RPMI7951 (cell line): ENCODE data around the gene GALNT17. TPM values are rescaled to one million over a fixed set of nuclear protein-coding genes. Genes with fewer than 3 reads are reported as not detected.
"Not testable (repeated sequence)": the region's sequence is repeated elsewhere in the genome, so short reads cannot be mapped to it uniquely, and the experiment has no call there.

Experiments
- DNase-seq: peaks from one replicate; pipeline ENCODE4 v3.0.0-alpha.2; 2012; ENCODE audit warnings: low read depth
- total RNA-seq: library from RNA; depleted of rRNA; stranded (reverse); fragments of >200 nt; shearing (Covaris generic); gene quantifications from 2 replicates; pipeline ENCODE4 v1.2.3, GENCODE V29; 2014

Gene GALNT17
- total RNA-seq, 1 experiment from 2014 or later, result not detected

DNA sequence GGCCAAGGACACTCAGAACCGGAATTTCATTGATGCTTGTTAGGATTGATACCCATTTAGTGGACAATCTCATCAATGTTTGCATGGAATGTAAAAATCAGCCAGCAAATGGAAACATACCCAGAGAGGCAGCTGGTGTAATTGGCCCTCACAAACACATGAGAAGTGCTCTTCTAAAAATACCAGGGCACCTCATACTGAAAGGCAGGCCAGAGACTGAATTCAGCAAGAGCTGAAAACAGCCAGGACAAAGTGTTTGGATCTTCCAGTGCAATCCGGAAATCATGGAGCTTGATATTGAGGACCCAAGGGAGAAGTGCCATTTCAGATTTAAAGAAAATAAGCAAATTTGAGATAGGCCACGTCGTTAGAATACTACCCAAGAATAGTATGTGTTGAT, 498.6 kb downstream of the GALNT17 start:
- no peak for DNase-seq

DNA sequence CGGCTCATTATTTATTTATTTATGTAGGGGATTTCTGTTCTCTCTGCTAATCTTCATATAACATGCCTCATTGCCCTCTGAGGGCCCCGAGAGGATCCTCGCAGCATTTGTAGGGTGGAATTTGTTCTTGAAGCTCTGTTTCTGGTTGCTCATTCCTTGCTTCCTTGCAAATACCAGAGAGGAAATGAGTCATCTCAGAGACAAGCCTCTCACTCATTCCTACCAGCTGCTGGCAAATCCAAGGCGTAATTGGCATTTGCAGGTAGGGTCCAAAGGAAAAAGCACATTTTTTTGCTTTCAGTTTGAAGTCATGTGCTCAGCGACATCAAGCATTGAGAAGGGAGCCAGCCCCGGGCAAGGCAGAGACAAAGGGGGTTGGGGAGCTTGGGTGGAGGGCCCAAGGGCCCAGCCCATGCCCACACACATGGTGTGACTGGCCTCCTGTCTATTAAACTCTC, 501.6 kb downstream of the GALNT17 start:
- DNase-seq, result peak; percentile 98

- DNase-seq, result peak; percentile 51
These were observed 503.9 kb downstream of the GALNT17 start for GRCh38 chr7:71635849-71636248.

DNA sequence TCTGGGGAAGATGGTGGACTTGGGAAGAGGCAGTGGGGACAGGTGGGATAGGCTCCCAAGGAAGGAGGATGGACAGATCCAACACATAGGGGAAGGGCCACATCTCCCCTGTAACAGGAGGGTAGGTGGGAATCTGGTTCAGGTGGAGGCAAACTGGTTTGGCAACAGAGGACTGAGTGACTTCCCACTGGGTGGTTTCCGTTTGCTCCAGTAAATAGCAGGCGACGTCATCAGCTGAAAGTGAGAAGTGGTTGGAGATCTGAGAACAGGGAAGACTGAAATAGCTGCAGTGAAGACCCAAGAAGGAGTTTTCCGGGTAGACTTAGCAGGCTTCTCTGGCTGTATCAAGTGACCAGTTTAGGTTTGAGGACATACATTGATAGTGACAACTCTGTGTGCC, 504.4 kb downstream of the GALNT17 start:
- DNase-seq, result peak; percentile 58

DNA sequence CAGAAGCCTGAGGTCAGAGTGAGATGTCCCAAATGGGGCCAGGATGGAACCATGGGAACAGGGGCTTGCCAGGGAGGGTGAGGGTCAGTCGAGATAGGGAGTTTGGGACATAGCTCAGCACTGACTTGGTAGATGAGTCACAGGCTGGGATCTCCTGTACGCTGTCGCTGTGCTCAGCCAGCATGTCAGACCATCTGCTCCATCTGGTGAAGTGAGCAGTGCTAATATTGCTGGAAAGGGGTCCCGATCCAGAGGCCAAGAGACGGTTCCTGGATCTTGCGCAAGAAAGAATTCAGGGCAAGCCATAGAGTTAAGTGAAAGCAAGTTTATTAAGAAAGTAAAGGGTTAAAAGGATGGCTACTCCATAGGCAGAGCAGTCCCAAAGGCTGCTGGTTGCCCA, 505.6 kb downstream of the GALNT17 start:
- peak; percentile 89 for DNase-seq

GRCh38 chr7:71638108-71638507, 506.2 kb downstream of the GALNT17 start:
- no peak for DNase-seq

- DNase-seq, result no peak
These were observed 507.6 kb downstream of the GALNT17 start for GRCh38 chr7:71639382-71640085.

DNA sequence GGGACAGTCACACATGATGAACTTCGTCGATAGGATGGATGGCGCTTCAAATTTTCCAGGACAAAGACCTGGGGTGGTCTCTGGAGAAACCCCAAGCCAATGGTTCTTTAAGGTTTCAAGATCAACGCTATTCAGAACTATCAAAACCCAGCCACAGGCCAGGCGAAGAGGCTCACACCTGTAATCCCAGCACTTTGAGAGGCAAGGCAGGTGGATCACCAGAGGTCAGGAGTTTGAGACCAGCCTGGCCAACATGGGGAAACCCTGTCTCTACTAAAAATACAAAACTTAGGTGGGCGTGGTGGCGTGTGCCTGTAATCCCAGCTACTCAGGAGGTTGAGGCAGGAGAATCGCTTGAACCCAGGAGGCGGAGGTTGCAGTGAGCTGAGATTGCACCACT, 511.1 kb downstream of the GALNT17 start:
- not testable (repeated sequence) for DNase-seq

- DNase-seq, result peak; percentile 69
These were observed 513.9 kb downstream of the GALNT17 start for GRCh38 chr7:71645836-71646235.

GRCh38 chr7:71649812-71650211, 517.9 kb downstream of the GALNT17 start:
- no peak for DNase-seq

DNA sequence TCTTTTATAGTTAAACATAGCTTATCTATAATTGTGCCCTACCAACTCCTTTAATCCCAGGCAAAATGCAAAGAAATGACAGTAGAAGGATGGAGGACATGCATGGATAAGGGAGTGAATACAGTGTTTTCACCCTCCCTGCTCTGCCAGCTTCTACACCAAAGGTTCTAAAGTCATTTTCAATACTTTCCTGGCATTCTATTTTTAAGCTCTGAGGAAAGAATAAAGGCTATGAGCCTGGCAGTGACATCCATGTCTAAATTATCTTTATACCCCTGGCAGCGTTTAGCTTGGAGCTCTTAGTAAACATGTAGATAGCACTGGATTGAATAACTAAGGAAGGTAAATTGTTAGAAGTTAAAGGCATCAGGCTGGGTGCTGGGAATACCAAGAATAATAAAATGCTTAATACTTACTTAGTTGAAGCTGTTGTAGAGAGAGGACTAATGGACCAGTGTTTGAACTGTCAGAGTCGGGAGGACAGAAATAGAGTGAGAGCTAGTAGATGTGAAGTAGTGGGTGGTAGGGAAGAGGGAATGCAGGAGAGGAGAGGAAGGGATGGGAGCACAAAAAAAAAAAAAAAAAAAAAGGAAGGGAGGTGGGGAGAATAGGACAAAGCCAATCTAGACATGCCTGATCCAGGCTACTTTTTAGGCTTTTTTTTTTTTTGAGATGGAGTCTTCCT, 518.9 kb downstream of the GALNT17 start:
- no peak for DNase-seq

- no peak for DNase-seq
These were observed 520.6 kb downstream of the GALNT17 start for GRCh38 chr7:71652510-71652909.

- no peak for DNase-seq
These were observed 525.4 kb downstream of the GALNT17 start for GRCh38 chr7:71657386-71657785.

GRCh38 chr7:71659622-71660021, 527.7 kb downstream of the GALNT17 start:
- DNase-seq, result no peak

DNA sequence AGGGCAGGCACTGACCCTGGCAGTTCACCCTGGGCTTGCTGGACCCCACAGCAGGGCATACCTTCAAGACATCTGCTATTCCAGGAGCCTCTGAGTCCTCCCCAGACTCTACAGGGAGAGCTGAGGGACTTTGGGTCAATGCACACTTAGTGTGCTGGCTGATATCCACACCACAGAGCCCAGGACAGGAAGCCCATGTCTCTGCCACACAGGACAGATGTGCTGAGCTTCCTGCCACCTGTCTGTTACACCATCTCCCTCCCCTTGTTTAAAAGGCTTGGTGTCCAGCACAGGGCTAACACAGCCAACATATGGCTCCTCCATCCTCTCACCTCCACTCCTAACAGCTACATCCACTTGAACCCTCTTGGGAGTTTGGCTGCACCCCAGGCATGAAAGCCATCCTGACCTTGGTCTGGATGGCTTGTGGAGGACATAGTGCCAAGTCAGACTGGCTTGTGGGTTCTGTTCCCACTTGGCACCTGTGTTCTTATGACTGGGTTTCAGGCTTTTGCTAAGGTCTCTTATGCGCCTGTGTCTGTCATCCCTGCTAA, 529.8 kb downstream of the GALNT17 start:
- peak; percentile 20 for DNase-seq

DNA sequence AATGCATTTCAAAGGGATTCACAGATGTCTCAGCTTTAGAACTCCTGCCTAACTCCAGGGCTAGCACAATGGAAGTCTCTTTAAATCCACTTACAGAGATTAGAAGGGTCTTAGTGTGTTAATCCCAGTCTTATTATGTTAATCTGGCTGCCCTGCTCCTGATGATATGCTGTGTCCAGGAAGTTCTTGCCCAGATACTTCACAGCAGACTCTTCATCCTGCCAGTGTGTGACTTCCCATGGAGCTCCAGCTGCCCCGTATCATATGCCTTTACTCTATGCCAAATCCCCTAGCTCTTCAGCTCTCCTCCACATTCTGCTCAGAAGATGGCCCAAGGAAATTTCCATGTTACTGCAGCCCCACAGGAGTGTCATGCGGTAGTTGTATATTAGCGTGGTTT, 533.8 kb downstream of the GALNT17 start:
- no peak for DNase-seq

- DNase-seq, result no peak
These were observed 536.6 kb downstream of the GALNT17 start for GRCh38 chr7:71668572-71668971.

DNA sequence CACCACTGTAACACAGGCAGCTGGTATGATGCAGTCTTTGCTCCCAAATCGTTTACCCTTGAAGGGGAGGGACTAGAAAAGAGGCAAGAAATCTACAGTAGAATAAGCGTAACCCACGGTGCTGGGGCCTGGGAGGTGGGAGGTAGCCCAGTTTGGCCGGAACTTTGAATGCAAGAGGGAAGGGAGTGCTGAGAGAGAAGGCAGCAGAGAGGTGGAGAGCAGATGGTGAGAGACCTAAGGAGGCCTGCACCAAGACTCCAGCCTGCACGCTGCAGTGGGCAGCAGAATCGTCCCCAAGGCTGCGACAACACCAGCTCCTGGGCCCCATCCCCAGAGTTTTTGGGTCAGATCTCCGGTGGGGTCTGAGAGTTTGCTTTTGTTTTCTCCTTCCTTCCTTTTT, 547.5 kb downstream of the GALNT17 start:
- no peak for DNase-seq

DNA sequence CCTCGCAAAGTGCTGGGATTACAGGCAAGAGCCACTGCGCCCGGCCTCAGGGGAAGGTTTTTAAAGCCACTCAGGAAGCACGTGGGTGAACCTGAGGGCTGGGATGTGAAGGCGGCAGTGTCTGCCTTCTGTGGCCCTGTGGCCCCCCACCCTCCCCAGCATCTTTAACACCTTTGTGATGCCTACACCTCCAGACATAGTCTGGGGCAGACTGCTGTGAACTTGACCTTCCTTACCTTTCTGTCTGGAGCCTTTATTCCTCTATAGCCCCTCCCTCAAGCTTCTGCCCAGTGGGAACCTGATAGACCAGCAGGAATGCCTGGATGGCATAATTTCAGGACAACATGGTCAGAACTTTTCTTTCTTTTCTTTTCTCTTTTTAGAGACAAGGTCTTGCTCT, 550.2 kb downstream of the GALNT17 start:
- DNase-seq, result no peak

- peak; percentile 9 for DNase-seq
These were observed 551.2 kb downstream of the GALNT17 start for GRCh38 chr7:71682841-71683781.

GRCh38 chr7:71687286-71687685, 555.3 kb downstream of the GALNT17 start:
- DNase-seq, result no peak
